Measurements from ENCODE around the gene DOK7.
"Not testable (repeated sequence)": the region's sequence is repeated elsewhere in the genome, so short reads cannot be mapped to it uniquely, and the experiment has no call there.

The DOK7 gene

GRCh38 chr4:3443750-3444309, 19.3 kb upstream of the DOK7 start:
- no peak for DNase-seq

GRCh38 chr4:3444351-3445110, 18.6 kb upstream of the DOK7 start:
- no peak for DNase-seq

GRCh38 chr4:3445111-3445820, 17.8 kb upstream of the DOK7 start:
- no peak for DNase-seq

GRCh38 chr4:3445829-3446545, 17.1 kb upstream of the DOK7 start:
- no peak for DNase-seq

GRCh38 chr4:3446631-3447320, 16.3 kb upstream of the DOK7 start:
- DNase-seq, result no peak

GRCh38 chr4:3447431-3448395, 15.4 kb upstream of the DOK7 start:
- no peak for DNase-seq

- no peak for DNase-seq
Measured at GRCh38 chr4:3449047-3449573, 14.0 kb upstream of the DOK7 start.

- DNase-seq, result no peak
Measured at GRCh38 chr4:3449574-3450534, 13.3 kb upstream of the DOK7 start.

GRCh38 chr4:3450643-3451042, 12.5 kb upstream of the DOK7 start:
- DNase-seq, result no peak

GRCh38 chr4:3451956-3452355, 11.2 kb upstream of the DOK7 start:
- no peak for DNase-seq

- no peak for DNase-seq
Measured at GRCh38 chr4:3452376-3452775, 10.7 kb upstream of the DOK7 start.

GRCh38 chr4:3455596-3455995, 7.5 kb upstream of the DOK7 start:
- not testable (repeated sequence) for DNase-seq

GRCh38 chr4:3458371-3458770, 4.7 kb upstream of the DOK7 start:
- no peak for DNase-seq

GRCh38 chr4:3459156-3459555, 4.0 kb upstream of the DOK7 start:
- not testable (repeated sequence) for DNase-seq

- no peak for DNase-seq
Measured at GRCh38 chr4:3460926-3461325, 2.2 kb upstream of the DOK7 start.

GRCh38 chr4:3461515-3462291, 1.4 kb upstream of the DOK7 start:
- no peak for DNase-seq

GRCh38 chr4:3462321-3462789, 751 bp upstream of the DOK7 start:
- DNase-seq, result no peak

GRCh38 chr4:3463556-3464348, 646 bp downstream of the DOK7 start:
- DNase-seq, result no peak
